ENCODE data around the gene ZSCAN5A.

Gene ZSCAN5A

DNA sequence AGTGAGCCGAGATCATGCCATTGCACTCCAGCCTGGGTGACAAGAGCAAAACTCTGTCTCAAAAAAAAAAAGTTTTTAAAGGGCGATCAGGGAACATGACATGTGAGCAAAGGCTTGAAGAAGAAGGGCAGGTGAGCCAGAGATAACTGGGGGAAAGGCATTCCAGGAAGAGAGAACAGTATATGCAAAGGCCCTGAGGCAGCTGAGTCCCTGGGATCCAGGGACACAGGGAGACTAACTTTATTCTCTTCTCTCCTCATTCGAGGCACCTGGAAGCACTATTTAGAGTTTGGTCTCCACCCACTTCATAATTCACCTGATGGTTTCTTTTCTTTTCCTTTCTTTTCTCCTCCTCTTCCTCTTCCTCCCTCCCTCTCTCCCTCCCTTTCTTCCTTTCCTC is 17.6 kb downstream of the ZSCAN5A start:
- Histone ChIP-seq H3K9me3 (ENCODE audit: control insufficient read depth, low read depth, low read length) (no peaks in the 10 kb centered on the region), H3K4me3 (ENCODE audit: low read length) (no peak overlapping the region), H3K36me3 (ENCODE audit: control insufficient read depth, low read depth, low read length) (no peaks in the 10 kb centered on the region), H3K27me3 (ENCODE audit: control insufficient read depth, insufficient read depth, low read length) (no peaks in the 10 kb centered on the region), H3K4me1 (ENCODE audit: control insufficient read depth, low read depth, low read length) (peaks cover 4% of the 10 kb centered on the region), H3K27ac (ENCODE audit: low read length) (no peak overlapping the region), H3K9ac (ENCODE audit: low read length) (no peak overlapping the region)

DNA sequence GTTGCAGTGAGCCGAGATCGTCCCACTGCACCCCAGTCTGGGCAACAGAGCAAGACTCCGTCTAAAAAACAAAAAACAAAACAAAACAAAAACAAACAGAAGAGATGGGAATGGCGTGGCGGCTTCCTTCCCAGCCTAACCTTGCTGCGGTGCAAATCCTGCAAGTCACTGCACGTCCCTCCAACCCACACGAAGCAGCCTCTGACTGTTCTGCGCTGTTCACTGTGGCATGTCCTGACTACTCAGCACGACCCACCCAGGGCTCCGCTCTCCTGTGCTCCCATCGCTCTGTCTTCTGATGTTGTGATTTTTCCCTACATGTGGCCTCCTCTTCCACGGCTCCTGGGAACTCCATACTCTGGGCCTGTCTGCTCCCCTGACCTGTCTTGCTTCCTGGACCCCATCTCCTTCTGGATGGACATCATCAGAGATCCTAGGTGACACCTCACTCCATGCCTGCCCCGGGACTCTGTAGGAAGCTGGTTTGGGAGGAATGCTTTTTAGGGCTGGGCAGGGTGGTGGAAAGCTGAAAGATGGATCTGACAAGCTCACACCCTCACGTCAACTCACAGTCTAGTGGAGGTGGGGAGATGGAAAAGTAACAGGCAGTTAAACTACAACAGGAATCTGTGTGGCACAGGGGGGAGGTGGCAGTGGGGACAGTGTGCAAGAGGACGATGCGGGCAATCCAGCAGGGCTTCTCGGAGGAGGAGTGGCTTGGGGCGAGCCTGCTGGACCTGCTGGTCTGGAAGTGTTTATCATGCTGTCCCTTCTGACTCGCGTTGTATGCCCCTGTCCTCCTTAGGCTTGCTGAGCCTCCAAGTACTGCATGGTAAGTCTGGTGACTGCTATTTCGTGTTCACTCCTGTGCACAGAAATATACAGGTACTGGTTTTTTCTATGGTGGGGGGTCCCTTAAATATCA is 18.8 kb downstream of the ZSCAN5A start:
- H3K27ac ChIP-seq (ENCODE audit: low read length): no peak overlapping the region
- no peaks in the 10 kb centered on the region for H3K9me3 ChIP-seq (ENCODE audit: control insufficient read depth, low read depth, low read length)
- H3K9ac ChIP-seq (ENCODE audit: low read length): no peak overlapping the region

DNA sequence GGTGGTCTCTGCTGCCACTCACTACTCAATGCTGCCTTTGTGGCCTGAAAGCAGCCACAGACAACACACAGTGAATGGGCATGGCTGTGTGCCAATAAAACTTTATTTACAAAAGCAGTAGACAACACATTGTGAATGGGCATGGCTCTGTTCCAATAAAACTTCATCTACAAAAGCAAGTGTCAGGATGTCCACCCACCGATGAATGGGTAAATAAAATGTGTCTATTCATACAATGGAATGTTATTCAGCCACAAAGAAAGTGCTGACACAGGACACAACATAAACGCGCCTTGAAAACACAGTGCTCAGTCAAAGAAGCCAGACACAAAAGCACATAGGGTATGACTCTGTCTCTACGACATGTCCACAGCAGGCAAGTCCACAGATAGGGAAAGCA is 20.1 kb downstream of the ZSCAN5A start:
- H3K4me1 ChIP-seq (ENCODE audit: control insufficient read depth, low read depth, low read length): peaks cover 4% of the 10 kb centered on the region
- no peaks in the 10 kb centered on the region for H3K9me3 ChIP-seq (ENCODE audit: control insufficient read depth, low read depth, low read length)

More for the DNA sequence above, 18.8 kb downstream of the ZSCAN5A start:
- Histone ChIP-seq H3K36me3 (ENCODE audit: control insufficient read depth, low read depth, low read length) (no peaks in the 10 kb centered on the region), H3K4me3 (ENCODE audit: low read length) (no peak overlapping the region), H3K4me1 (ENCODE audit: control insufficient read depth, low read depth, low read length) (peaks cover 4% of the 10 kb centered on the region), H3K27me3 (ENCODE audit: control insufficient read depth, insufficient read depth, low read length) (no peaks in the 10 kb centered on the region)

DNA sequence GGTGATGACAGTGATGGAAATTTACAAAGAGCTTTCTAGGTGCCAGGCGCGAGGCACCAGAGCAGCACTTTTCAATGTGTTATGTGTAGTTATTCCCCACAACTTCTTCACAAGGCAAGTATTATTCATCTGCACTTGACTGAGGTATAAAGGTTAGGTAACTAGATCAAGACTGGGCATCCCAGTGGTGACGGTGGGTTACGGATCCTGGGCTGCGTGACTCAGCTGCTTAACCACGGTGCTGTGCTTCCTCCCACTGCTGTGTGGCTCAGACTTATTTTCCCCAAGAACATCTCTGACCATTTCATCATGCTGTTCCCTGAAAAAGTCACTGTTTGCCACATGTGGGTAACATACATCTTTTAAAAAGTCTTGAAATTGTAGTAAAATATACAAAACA is 22.8 kb downstream of the ZSCAN5A start:
- Histone ChIP-seq H3K36me3 (ENCODE audit: control insufficient read depth, low read depth, low read length) (no peaks in the 10 kb centered on the region), H3K27ac (ENCODE audit: low read length) (no peak overlapping the region), H3K4me3 (ENCODE audit: low read length) (no peak overlapping the region), H3K9me3 (ENCODE audit: control insufficient read depth, low read depth, low read length) (no peaks in the 10 kb centered on the region), H3K9ac (ENCODE audit: low read length) (no peak overlapping the region), H3K4me1 (ENCODE audit: control insufficient read depth, low read depth, low read length) (peaks cover 4% of the 10 kb centered on the region), H3K27me3 (ENCODE audit: control insufficient read depth, insufficient read depth, low read length) (no peaks in the 10 kb centered on the region)

More for the DNA sequence above, 20.1 kb downstream of the ZSCAN5A start:
- no peak overlapping the region for H3K4me3 ChIP-seq (ENCODE audit: low read length)
- no peak overlapping the region for H3K27ac ChIP-seq (ENCODE audit: low read length)
- H3K27me3 ChIP-seq (ENCODE audit: control insufficient read depth, insufficient read depth, low read length): no peaks in the 10 kb centered on the region
- H3K9ac ChIP-seq (ENCODE audit: low read length): no peak overlapping the region
- no peaks in the 10 kb centered on the region for H3K36me3 ChIP-seq (ENCODE audit: control insufficient read depth, low read depth, low read length)

DNA sequence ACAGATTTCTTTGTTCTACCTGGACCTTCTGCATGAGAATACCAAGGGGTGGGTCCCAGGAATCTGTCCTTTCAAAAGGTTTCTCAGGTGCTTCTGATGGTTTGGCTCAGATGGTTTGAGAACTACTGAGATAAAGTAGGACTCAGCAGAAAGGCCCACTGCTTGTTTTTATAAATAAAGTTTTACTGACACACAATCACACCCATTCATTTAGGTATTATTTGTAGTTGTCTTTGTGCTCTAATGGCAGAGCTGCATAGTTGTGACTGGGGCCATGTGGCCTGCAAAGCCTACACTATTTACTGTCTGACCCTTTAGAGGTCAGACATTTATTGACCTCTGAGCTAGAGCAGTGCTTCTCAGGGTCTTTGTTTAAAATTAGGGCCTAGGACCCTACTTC is 24.5 kb downstream of the ZSCAN5A start:
- no peak overlapping the region for H3K4me3 ChIP-seq (ENCODE audit: low read length)
- no peak overlapping the region for H3K9ac ChIP-seq (ENCODE audit: low read length)
- no peaks in the 10 kb centered on the region for H3K27me3 ChIP-seq (ENCODE audit: control insufficient read depth, insufficient read depth, low read length)
- H3K9me3 ChIP-seq (ENCODE audit: control insufficient read depth, low read depth, low read length): no peaks in the 10 kb centered on the region
- peaks cover 4% of the 10 kb centered on the region for H3K4me1 ChIP-seq (ENCODE audit: control insufficient read depth, low read depth, low read length)
- H3K27ac ChIP-seq (ENCODE audit: low read length): no peak overlapping the region
- H3K36me3 ChIP-seq (ENCODE audit: control insufficient read depth, low read depth, low read length): no peaks in the 10 kb centered on the region

DNA sequence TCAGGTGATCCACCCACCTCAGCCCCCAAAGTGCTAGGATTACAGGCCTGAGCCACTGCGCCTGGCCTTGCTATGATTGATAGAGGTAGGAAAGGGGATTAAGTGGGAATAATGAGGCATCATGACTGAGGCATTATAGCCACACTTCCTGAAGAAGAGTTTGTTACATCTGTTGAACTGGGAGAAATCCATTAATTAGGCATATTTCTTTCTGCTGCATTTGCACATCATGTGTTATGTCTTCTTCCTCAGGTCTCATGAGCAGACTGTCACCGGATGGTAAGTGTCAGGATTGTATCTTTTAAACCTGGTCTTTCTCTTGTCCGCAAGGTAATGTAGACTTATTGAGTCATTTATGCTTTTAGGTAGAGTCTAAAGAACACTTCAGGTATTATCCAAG is 29.9 kb downstream of the ZSCAN5A start:
- Histone ChIP-seq H3K27ac (ENCODE audit: low read length) (no peak overlapping the region), H3K36me3 (ENCODE audit: control insufficient read depth, low read depth, low read length) (no peaks in the 10 kb centered on the region), H3K9ac (ENCODE audit: low read length) (no peak overlapping the region)

DNA sequence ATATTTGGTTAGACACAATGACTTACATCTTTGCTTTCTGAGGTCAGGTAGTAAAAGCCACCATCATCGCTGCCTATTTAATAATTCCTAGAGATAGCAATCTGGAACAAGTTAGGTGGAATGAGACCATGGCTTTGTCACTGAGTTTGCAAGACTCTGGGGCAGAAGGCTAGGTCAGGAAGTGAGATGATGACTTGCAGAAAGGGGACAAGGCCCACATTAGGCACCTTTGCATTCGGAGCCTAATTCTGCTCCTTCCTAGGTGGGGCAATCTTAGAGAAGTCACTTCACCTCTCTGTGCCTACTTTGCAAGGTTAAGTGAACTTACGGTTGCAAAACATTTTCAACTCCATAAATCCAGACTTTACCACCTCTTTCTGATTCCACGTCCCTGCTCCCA is 31.8 kb downstream of the ZSCAN5A start:
- no peaks in the 10 kb centered on the region for H3K36me3 ChIP-seq (ENCODE audit: control insufficient read depth, low read depth, low read length)
- H3K27me3 ChIP-seq (ENCODE audit: control insufficient read depth, insufficient read depth, low read length): no peaks in the 10 kb centered on the region
- no peak overlapping the region for H3K9ac ChIP-seq (ENCODE audit: low read length)
- H3K4me1 ChIP-seq (ENCODE audit: control insufficient read depth, low read depth, low read length): no peaks in the 10 kb centered on the region
- no peak overlapping the region for H3K4me3 ChIP-seq (ENCODE audit: low read length)
- no peak overlapping the region for H3K27ac ChIP-seq (ENCODE audit: low read length)
- no peaks in the 10 kb centered on the region for H3K9me3 ChIP-seq (ENCODE audit: control insufficient read depth, low read depth, low read length)

More for the DNA sequence above, 29.9 kb downstream of the ZSCAN5A start:
- no peaks in the 10 kb centered on the region for H3K9me3 ChIP-seq (ENCODE audit: control insufficient read depth, low read depth, low read length)
- no peaks in the 10 kb centered on the region for H3K4me1 ChIP-seq (ENCODE audit: control insufficient read depth, low read depth, low read length)
- H3K4me3 ChIP-seq (ENCODE audit: low read length): no peak overlapping the region
- no peaks in the 10 kb centered on the region for H3K27me3 ChIP-seq (ENCODE audit: control insufficient read depth, insufficient read depth, low read length)

DNA sequence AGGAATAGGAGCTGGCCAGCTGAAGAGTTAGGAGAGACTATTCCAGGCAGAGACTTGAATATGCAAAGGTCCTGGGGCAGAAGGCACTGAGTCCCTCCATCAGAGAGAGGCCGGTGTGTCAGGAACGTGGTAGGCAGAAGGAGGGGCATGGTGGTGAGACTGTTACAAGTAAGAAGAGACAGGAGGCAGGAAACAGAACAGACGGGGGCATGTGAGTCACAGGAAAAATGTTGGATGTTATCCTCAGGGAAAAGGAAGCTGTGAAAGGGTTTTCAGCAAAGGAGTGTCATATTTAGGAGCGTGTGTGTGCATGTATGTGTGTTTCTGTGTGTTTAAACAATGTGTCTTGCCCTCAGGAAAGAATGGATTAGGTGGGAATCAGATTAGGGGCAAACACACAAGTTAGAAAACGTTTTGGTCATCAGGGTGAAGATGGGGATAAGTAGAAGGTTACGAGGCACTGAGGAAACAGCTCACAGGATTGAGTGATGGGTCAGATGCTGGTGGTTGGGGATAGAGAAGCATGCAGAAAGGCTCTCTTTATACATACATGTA is 41.0 kb downstream of the ZSCAN5A start:
- no peak overlapping the region for H3K27ac ChIP-seq (ENCODE audit: low read length)

DNA sequence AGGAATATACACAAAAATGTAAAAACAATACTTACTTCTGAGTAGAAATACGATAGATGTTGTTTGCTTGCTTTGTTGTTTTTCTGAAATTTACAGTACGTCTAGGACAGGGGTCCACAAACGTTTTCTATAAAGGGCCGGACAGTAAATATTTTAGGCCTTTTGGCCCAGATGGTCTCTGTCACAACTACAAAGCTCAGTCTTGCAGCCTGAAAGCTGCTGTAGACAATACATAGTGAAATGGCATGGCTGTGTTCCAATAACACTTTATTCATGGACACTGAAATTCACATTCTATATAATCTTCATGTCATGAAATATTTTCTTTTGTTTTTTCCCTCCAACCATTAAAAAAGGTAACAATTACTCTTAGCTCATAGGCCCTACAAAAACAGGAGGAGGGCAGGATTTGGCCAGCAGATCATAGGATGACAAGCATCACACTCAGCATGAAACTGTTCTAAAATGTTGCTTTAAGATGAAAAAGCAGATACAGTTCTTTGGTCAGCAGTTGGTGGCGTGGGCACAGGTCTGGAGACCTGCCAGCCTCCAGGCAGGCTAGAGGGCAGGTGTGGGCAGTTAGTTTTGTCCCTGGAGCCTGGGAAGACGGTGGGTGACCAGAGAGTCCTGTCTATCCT is 42.4 kb downstream of the ZSCAN5A start, which contains the start of gene EDDM13:
EDDM13 (plus strand) TSS at position 588 of the 638 bp plus-strand sequence. CDS start 87 bp downstream, outside the sequence.
- Histone ChIP-seq H3K4me3 (ENCODE audit: low read length) (no peak within 1 kb of the TSS), H3K27ac (ENCODE audit: low read length) (no peak within 1 kb of the TSS), H3K9ac (ENCODE audit: low read length) (no peak within 1 kb of the TSS), H3K4me1 (ENCODE audit: control insufficient read depth, low read depth, low read length) (no peaks in the 10 kb centered on the region), H3K27me3 (ENCODE audit: control insufficient read depth, insufficient read depth, low read length) (no peaks in the 10 kb centered on the region), H3K9me3 (ENCODE audit: control insufficient read depth, low read depth, low read length) (no peaks in the 10 kb centered on the region), H3K36me3 (ENCODE audit: control insufficient read depth, low read depth, low read length) (no peaks in the 10 kb centered on the region)

More for the DNA sequence above, 41.0 kb downstream of the ZSCAN5A start:
- Histone ChIP-seq H3K9me3 (ENCODE audit: control insufficient read depth, low read depth, low read length) (no peaks in the 10 kb centered on the region), H3K27me3 (ENCODE audit: control insufficient read depth, insufficient read depth, low read length) (no peaks in the 10 kb centered on the region), H3K4me3 (ENCODE audit: low read length) (no peak overlapping the region), H3K9ac (ENCODE audit: low read length) (no peak overlapping the region), H3K4me1 (ENCODE audit: control insufficient read depth, low read depth, low read length) (no peaks in the 10 kb centered on the region), H3K36me3 (ENCODE audit: control insufficient read depth, low read depth, low read length) (no peaks in the 10 kb centered on the region)

DNA sequence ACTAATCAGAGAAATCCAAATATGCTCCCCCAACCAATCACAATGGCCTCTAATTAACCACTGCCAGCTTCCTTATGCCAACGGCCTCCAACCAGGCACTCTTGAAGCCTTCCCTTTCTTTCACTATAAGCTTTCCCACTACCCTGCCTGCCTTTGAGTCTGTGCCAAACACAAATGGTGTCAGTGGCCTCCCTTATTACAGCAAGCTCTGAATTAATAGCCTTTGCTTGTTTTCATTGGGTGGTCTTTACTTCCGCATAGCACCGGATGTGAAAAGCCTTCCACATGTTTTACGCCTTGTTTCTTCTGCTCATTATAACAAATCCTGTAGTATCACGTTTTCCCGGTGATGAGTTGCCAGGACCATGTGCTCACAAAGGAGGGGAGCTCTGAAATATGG is 43.5 kb downstream of the ZSCAN5A start:
- Histone ChIP-seq H3K27ac (ENCODE audit: low read length) (no peak overlapping the region), H3K27me3 (ENCODE audit: control insufficient read depth, insufficient read depth, low read length) (no peaks in the 10 kb centered on the region), H3K4me1 (ENCODE audit: control insufficient read depth, low read depth, low read length) (no peaks in the 10 kb centered on the region), H3K9ac (ENCODE audit: low read length) (no peak overlapping the region), H3K9me3 (ENCODE audit: control insufficient read depth, low read depth, low read length) (no peaks in the 10 kb centered on the region), H3K4me3 (ENCODE audit: low read length) (no peak overlapping the region), H3K36me3 (ENCODE audit: control insufficient read depth, low read depth, low read length) (no peaks in the 10 kb centered on the region)

DNA sequence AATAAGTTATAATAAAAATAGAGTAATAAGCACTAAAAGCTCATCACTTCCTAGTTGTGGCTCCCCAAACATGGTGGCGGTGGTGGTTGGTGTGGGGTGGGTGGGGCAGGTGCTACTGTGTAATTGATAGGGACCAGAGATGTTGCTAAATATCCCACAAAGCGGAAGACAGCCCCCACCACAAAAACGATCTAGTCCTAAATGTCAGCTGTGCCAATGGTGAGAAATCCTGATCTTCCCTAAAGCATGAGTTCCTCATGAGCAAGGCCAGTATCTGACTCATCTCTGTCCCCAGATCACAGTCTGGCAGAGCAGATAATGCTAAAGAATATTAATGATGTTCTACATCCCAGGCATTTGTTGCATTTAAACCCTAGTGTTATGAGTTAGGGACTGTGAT is 44.0 kb downstream of the ZSCAN5A start:
- no peak overlapping the region for H3K4me3 ChIP-seq (ENCODE audit: low read length)
- no peaks in the 10 kb centered on the region for H3K36me3 ChIP-seq (ENCODE audit: control insufficient read depth, low read depth, low read length)
- H3K9ac ChIP-seq (ENCODE audit: low read length): no peak overlapping the region
- no peaks in the 10 kb centered on the region for H3K9me3 ChIP-seq (ENCODE audit: control insufficient read depth, low read depth, low read length)
- H3K27ac ChIP-seq (ENCODE audit: low read length): no peak overlapping the region
- H3K27me3 ChIP-seq (ENCODE audit: control insufficient read depth, insufficient read depth, low read length): no peaks in the 10 kb centered on the region
- no peaks in the 10 kb centered on the region for H3K4me1 ChIP-seq (ENCODE audit: control insufficient read depth, low read depth, low read length)

All from iPS-18a (cell line).